ENCODE measurements around the gene KIF26B.

KIF26B gene

DNA sequence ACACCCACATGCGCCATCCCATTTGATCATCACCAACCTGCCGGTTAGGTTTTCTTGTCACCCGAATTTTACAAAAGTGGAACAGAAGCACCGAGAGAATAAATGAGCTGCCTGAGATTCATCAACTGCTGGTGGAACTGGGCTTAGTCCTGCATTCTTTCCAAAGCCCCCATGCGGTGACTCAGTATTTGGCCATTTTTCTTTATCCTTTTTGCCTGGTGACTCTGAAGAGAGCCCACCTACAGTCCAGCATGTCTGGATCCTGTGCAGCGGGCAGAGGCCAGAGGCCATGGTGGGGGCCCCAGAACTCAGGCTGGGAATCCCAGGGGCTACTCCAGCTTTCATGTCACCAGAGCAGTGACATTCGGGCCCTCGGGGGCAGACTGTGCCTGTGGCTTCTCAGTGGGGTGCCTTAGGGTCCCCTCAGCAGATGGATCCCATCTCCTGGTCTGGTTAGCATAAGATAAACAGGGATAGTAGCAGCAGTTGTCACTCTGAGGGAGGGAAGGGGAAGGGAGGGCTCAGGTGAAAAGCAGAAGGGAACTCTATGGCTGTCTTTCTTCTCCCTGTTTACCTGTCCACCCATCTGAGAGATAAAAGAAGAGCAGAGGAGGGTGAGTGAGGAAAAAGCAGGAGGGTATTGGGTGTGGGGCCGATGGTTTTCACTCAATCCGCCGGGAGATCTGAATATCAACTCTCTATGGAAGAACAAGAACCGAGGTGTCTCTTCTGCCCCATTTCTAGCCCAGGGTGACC, 63.2 kb downstream of the KIF26B start:
- no peak overlapping the region for H3K27ac ChIP-seq (ENCODE audit: low read length)
- no peak for TF ChIP-seq EZH2 (optimal IDR thresholded peaks at IDR 0.05; ENCODE audit: low read depth, low read length)
- TF ChIP-seq, protein P1, sequence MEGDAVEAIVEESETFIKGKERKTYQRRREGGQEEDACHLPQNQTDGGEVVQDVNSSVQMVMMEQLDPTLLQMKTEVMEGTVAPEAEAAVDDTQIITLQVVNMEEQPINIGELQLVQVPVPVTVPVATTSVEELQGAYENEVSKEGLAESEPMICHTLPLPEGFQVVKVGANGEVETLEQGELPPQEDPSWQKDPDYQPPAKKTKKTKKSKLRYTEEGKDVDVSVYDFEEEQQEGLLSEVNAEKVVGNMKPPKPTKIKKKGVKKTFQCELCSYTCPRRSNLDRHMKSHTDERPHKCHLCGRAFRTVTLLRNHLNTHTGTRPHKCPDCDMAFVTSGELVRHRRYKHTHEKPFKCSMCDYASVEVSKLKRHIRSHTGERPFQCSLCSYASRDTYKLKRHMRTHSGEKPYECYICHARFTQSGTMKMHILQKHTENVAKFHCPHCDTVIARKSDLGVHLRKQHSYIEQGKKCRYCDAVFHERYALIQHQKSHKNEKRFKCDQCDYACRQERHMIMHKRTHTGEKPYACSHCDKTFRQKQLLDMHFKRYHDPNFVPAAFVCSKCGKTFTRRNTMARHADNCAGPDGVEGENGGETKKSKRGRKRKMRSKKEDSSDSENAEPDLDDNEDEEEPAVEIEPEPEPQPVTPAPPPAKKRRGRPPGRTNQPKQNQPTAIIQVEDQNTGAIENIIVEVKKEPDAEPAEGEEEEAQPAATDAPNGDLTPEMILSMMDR (IDR thresholded peaks at IDR 0.05; ENCODE audit: low read length): no peak
- TF ChIP-seq EZH2phosphoT487 (IDR thresholded peaks at IDR 0.05; ENCODE audit: low read length): no peak
- H4K20me1 ChIP-seq (ENCODE audit: insufficient read depth, low read length): no peaks in the 10 kb centered on the region
- no peak overlapping the region for H3K4me3 ChIP-seq (ENCODE audit: low read length)
- H3K9ac ChIP-seq (ENCODE audit: low read length): no peak overlapping the region
- no peak overlapping the region for H3K4me2 ChIP-seq (ENCODE audit: low read depth, low read length)
- no peaks in the 10 kb centered on the region for H3K79me2 ChIP-seq (ENCODE audit: low read length)
- H2AFZ ChIP-seq (ENCODE audit: low read length): no peak overlapping the region
- H3K9me2 ChIP-seq (replicated peaks; ENCODE audit: insufficient read depth, low read length): no peaks in the 10 kb centered on the region
- H3F3A ChIP-seq (ENCODE audit: insufficient read depth, low read length): no peaks in the 10 kb centered on the region
- H3K27me3 ChIP-seq (replicated peaks; ENCODE audit: insufficient read depth, low read length): no peaks in the 10 kb centered on the region
- no peaks in the 10 kb centered on the region for H3K36me3 ChIP-seq (replicated peaks; ENCODE audit: insufficient read depth, low read length)
- H3K9me3 ChIP-seq (replicated peaks; ENCODE audit: insufficient read depth, low read length): no peaks in the 10 kb centered on the region
- H3K4me1 ChIP-seq (ENCODE audit: low read length): no peaks in the 10 kb centered on the region
- no peak for DNase-seq

DNA sequence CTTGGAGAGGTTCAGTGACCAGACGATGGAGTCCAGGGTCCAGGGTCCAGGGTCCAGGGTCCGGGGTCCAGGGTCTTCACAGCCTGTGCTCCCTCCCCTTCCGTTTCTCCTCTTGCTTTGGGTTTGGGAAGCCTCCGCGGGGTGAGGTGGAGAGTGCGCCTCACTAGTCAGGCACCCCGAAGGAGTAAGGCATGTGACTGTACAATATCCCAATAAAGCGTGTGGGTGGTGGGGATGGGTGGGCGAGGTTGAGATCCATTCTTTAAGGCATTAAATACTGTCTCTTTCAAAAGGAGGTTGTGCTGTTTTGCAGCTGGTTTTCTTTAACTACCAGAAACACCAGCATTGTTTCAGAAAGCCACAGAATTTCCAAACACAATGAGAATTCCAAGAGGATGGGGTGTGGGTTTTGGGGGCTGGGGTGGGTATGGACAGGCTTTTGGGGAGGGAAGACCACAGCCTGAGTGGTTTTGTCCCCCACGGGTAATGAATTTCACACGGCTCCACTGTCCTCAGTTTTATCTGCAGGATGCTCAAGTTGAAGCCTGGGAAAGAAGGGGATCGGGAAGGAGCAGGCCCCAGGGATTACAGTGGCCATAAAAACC, 65.7 kb downstream of the KIF26B start:
- DNase-seq: no peak
- Histone ChIP-seq H3K79me2 (ENCODE audit: low read length) (no peaks in the 10 kb centered on the region), H3K27me3 (replicated peaks; ENCODE audit: insufficient read depth, low read length) (no peaks in the 10 kb centered on the region), H3K9ac (ENCODE audit: low read length) (no peak overlapping the region), H3K4me1 (ENCODE audit: low read length) (no peaks in the 10 kb centered on the region), H3K27ac (ENCODE audit: low read length) (no peak overlapping the region), H3K9me2 (replicated peaks; ENCODE audit: insufficient read depth, low read length) (no peaks in the 10 kb centered on the region), H3K36me3 (replicated peaks; ENCODE audit: insufficient read depth, low read length) (no peaks in the 10 kb centered on the region), H3K9me3 (replicated peaks; ENCODE audit: insufficient read depth, low read length) (no peaks in the 10 kb centered on the region), H2AFZ (ENCODE audit: low read length) (no peak overlapping the region), H3F3A (ENCODE audit: insufficient read depth, low read length) (no peaks in the 10 kb centered on the region), H3K4me2 (ENCODE audit: low read depth, low read length) (no peak overlapping the region), H4K20me1 (ENCODE audit: insufficient read depth, low read length) (no peaks in the 10 kb centered on the region), H3K4me3 (ENCODE audit: low read length) (no peak overlapping the region)
- TF ChIP-seq, protein P1 (IDR thresholded peaks at IDR 0.05; ENCODE audit: low read length): no peak
- TF ChIP-seq EZH2phosphoT487 (IDR thresholded peaks at IDR 0.05; ENCODE audit: low read length): no peak
- no peak for TF ChIP-seq EZH2 (optimal IDR thresholded peaks at IDR 0.05; ENCODE audit: low read depth, low read length)

DNA sequence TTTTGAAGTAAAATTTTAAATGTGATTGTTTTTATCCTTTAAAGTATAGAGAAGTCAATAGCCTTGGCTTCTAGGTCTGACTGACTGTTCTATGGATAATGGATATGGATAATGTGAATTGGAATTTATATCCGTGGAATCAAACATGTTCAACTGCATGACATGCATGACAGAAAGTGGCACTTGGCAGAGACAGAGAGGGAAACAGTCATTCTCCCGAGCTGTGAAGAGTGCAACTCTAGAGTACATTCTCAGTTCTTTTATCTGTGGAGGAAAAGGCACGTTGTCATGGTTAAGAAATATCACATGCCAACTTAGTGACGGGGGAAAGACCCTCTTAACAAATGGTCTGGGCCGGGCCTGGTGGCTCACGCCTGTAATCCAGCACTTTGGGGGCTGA, 67.0 kb downstream of the KIF26B start:
- Histone ChIP-seq H3K27ac (ENCODE audit: low read length) (no peak overlapping the region), H3K4me3 (ENCODE audit: low read length) (no peak overlapping the region), H3K9me2 (replicated peaks; ENCODE audit: insufficient read depth, low read length) (no peaks in the 10 kb centered on the region), H3K9me3 (replicated peaks; ENCODE audit: insufficient read depth, low read length) (no peaks in the 10 kb centered on the region), H2AFZ (ENCODE audit: low read length) (no peak overlapping the region), H3K27me3 (replicated peaks; ENCODE audit: insufficient read depth, low read length) (no peaks in the 10 kb centered on the region), H3K79me2 (ENCODE audit: low read length) (no peaks in the 10 kb centered on the region), H3F3A (ENCODE audit: insufficient read depth, low read length) (no peaks in the 10 kb centered on the region), H3K36me3 (replicated peaks; ENCODE audit: insufficient read depth, low read length) (no peaks in the 10 kb centered on the region), H3K4me1 (ENCODE audit: low read length) (no peaks in the 10 kb centered on the region), H4K20me1 (ENCODE audit: insufficient read depth, low read length) (no peaks in the 10 kb centered on the region), H3K9ac (ENCODE audit: low read length) (no peak overlapping the region), H3K4me2 (ENCODE audit: low read depth, low read length) (no peak overlapping the region)
- TF ChIP-seq EZH2 (optimal IDR thresholded peaks at IDR 0.05; ENCODE audit: low read depth, low read length): no peak
- no peak for TF ChIP-seq EZH2phosphoT487 (IDR thresholded peaks at IDR 0.05; ENCODE audit: low read length)
- TF ChIP-seq, protein P1 (IDR thresholded peaks at IDR 0.05; ENCODE audit: low read length): no peak
- DNase-seq: no peak

All from MM.1S (cell line).